Activated CD4-positive, alpha-beta T cell treated with anti-CD3 and anti-CD28 coated beads, Interleukin-2, amount 10 ng/mL, durations not matched to agents 7 days and 5 days (primary cell): Measurements from ENCODE around the gene TECPR1. TPM values are rescaled to one million over a fixed set of nuclear protein-coding genes. Genes with fewer than 3 reads are reported as not detected.

ENCODE experiments used
- CTCF ChIA-PET: fragments of 350-600 bp; sonication (Branson Sonifier 250); formaldehyde crosslinking; loops from one replicate; lab custom pipeline; 2021; ENCODE audit warnings: antibody characterized with exemption; lab: Charles Lee
- POLR2A ChIA-PET: fragments of 350-600 bp; sonication (Branson Sonifier 250); formaldehyde crosslinking; loops from one replicate; lab custom pipeline; 2021; ENCODE audit warnings: antibody characterized with exemption; lab: Charles Lee
- DNase-seq: peaks from one replicate; pipeline ENCODE4 v3.0.0-alpha.2; 2020
- H3K27ac Mint-ChIP-seq: one replicate; pipeline ENCODE4 v1.8.0; 2021; ENCODE audit warnings: mild to moderate bottlenecking, moderate library complexity, mixed read lengths
- H3K27me3 Mint-ChIP-seq: one replicate; pipeline ENCODE4 v1.8.0; 2021; ENCODE audit warnings: mixed read lengths
- H3K36me3 Mint-ChIP-seq: one replicate; pipeline ENCODE4 v1.8.0; 2021; ENCODE audit warnings: low read depth, mixed read lengths
- H3K4me1 Mint-ChIP-seq: one replicate; pipeline ENCODE4 v1.8.0; 2021; ENCODE audit warnings: mixed read lengths
- H3K4me3 Mint-ChIP-seq: one replicate; pipeline ENCODE4 v1.8.0; 2021; ENCODE audit warnings: mild to moderate bottlenecking, moderate library complexity, mixed read lengths
- H3K9me3 Mint-ChIP-seq: one replicate; pipeline ENCODE4 v1.8.0; 2021; ENCODE audit warnings: mixed read lengths
- total RNA-seq, 2 experiments: library from RNA; stranded (reverse); gene quantifications; one replicate each; pipeline ENCODE4 v1.2.3, GENCODE V29; 2021

The TECPR1 gene
- total RNA-seq, 2 experiments from 2014 or later, result 82.5 to 99.2 TPM

GRCh38 chr7:98206451-98207330 is 45.3 kb downstream of the TECPR1 start:
- ChIA-PET POLR2A (no interaction called here), CTCF (no interaction called here)
- DNase-seq, result no peak
- Mint-ChIP-seq H3K27me3 (no peaks in the 10 kb centered on the region), H3K9me3 (no peaks in the 10 kb centered on the region), H3K4me1 (peaks cover 35% of the 10 kb centered on the region), H3K36me3 (peaks cover 26% of the 10 kb centered on the region), H3K4me3 (no peak overlapping the region), H3K27ac (no peak overlapping the region)

DNA sequence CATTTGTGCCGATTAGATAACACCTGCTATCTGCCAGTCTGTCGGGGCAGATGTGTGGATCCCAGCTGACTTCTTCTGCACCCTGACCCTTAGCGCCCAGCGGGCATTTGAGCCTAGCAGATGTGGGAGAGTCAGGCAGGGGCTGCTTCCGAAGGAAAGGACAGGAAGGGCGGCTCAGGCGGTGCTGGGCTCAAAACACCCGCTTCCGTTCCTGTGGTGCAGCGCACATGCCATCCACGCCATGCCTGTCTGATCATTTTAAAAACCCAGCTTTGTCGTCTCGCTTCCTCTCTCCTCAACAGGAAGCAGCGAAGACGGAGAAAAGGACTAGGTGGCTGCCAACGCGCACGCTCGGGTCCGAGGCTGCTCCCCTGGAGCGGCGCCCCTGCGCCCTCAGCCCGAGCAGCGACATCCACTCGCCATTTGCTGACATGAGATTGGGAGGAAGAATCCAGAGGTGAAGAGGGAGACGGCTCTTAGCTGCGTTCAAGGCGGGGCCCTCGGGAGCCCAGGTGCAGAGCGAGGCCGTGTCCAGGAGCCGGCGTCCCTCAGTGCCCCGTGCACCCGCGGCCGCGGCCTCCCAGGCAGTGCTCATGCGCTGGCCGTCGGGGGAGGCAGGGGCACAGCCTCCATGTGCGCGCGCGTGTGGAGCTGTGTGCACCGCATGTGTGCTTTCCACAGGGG is 46.7 kb downstream of the TECPR1 start:
- no peak for DNase-seq
- H3K4me3 Mint-ChIP-seq, result no peak overlapping the region
- H3K9me3 Mint-ChIP-seq, result no peaks in the 10 kb centered on the region
- peaks cover 29% of the 10 kb centered on the region for H3K36me3 Mint-ChIP-seq
- H3K4me1 Mint-ChIP-seq, result peaks cover 48% of the 10 kb centered on the region
- no peaks in the 10 kb centered on the region for H3K27me3 Mint-ChIP-seq
- CTCF ChIA-PET, result no interaction called here
- no peak overlapping the region for H3K27ac Mint-ChIP-seq
- POLR2A ChIA-PET, result no interaction called here

DNA sequence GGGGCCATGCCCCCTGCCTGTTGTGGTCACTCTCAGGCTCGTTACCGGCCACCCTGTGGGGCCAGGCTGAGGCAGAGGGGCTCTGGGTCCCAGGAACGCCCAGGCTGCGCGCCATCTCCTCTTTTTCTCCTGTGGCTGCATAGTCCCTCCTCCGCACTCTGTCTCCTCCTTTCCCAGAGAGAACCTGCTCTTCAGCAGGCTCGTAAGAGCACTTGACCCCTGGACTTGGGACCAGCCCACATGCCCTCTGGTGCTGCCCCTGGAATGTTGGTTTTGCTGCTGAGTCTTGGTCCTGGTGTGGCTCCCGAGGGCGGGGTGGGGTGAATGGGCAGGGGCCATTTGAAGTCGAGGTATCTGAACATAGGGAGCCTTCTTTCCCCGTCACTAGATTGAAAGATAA is 47.4 kb downstream of the TECPR1 start:
- Mint-ChIP-seq H3K4me1 (peaks cover 49% of the 10 kb centered on the region), H3K27ac (peak overlapping the region; percentile 19), H3K36me3 (peaks cover 31% of the 10 kb centered on the region), H3K27me3 (no peaks in the 10 kb centered on the region), H3K4me3 (no peak overlapping the region), H3K9me3 (no peaks in the 10 kb centered on the region)
- CTCF ChIA-PET, result no interaction called here
- DNase-seq, result no peak
- POLR2A ChIA-PET, result no interaction called here

GRCh38 chr7:98203964-98204605 is 47.9 kb downstream of the TECPR1 start:
- Mint-ChIP-seq H3K9me3 (peaks cover 2% of the 10 kb centered on the region), H3K27me3 (no peaks in the 10 kb centered on the region), H3K4me3 (peak overlapping the region; percentile 12), H3K4me1 (peaks cover 48% of the 10 kb centered on the region), H3K36me3 (peaks cover 34% of the 10 kb centered on the region), H3K27ac (peak overlapping the region; percentile 67)
- POLR2A ChIA-PET, result no interaction called here
- CTCF ChIA-PET, result interaction anchor here (3.1 kb wide), 1 partner anchor 9 kb away, joined by 8 read pairs; no protein-coding TSS in a partner anchor
- no peak for DNase-seq

DNA sequence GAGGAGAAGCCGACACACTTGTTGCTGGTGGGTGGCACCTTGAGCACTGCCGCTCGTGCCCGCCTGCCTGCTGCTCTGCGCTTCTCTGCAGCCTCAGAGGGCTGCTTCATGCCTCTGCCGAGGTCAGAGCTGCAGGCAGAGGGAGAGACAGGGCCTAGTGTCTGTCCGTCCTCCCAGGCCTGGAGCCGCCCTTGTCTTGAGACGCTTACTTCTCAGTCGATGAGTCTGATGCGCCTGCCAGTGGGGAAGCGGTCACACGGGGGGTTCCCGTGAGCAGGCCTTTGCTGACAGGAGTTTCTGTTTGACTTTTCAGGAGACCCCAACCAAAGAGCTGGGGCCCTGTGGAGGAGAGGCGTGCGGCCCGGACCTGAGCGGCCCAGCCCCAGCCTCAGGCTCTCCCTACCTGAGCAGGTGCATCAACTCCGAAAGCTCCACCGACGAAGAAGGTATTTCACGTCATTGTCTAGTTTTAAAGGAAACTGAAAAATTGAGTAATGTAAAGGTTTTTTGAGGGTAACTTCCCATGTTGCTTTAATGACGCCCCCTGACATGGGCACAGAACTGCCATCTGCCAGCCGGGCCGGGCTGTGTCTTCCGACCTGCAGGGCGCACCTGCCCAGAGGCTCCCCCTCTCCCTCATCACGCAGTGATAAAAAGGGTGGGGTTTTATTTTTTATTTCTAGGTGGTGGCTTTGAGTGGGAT is 48.6 kb downstream of the TECPR1 start:
- Mint-ChIP-seq H3K27ac (peak overlapping the region; percentile 67), H3K9me3 (peaks cover 5% of the 10 kb centered on the region), H3K36me3 (peaks cover 37% of the 10 kb centered on the region), H3K4me3 (peak overlapping the region; percentile 68), H3K27me3 (no peaks in the 10 kb centered on the region), H3K4me1 (peaks cover 50% of the 10 kb centered on the region)
- ChIA-PET POLR2A (interaction anchor here (1.2 kb wide), 1 partner anchor 47 kb away, joined by 6 read pairs; no protein-coding TSS in a partner anchor), CTCF (interaction anchor here (3.1 kb wide), 1 partner anchor 9 kb away, joined by 8 read pairs; no protein-coding TSS in a partner anchor)
- no peak for DNase-seq

GRCh38 chr7:98202367-98203195 is 49.5 kb downstream of the TECPR1 start:
- Mint-ChIP-seq H3K9me3 (peaks cover 5% of the 10 kb centered on the region), H3K4me1 (peaks cover 50% of the 10 kb centered on the region), H3K4me3 (peak overlapping the region; percentile 68), H3K27ac (peak overlapping the region; percentile 93), H3K27me3 (no peaks in the 10 kb centered on the region), H3K36me3 (peaks cover 44% of the 10 kb centered on the region)
- ChIA-PET POLR2A (interaction anchor here (1.2 kb wide), 1 partner anchor 48 kb away, joined by 6 read pairs; no protein-coding TSS in a partner anchor), CTCF (interaction anchor here (1.0 to 3.1 kb wide), 2 partner anchors 10 to 97 kb away, joined by 3 to 8 read pairs; no protein-coding TSS in a partner anchor)
- DNase-seq, result peak; percentile 83

- H3K4me1 Mint-ChIP-seq, result peaks cover 50% of the 10 kb centered on the region
- H3K4me3 Mint-ChIP-seq, result no peak overlapping the region
- no peaks in the 10 kb centered on the region for H3K27me3 Mint-ChIP-seq
- peaks cover 5% of the 10 kb centered on the region for H3K9me3 Mint-ChIP-seq
- no peak overlapping the region for H3K27ac Mint-ChIP-seq
- ChIA-PET CTCF (no interaction called here), POLR2A (no interaction called here)
- DNase-seq, result no peak
- H3K36me3 Mint-ChIP-seq, result peaks cover 40% of the 10 kb centered on the region
Observed at GRCh38 chr7:98200364-98200763, 51.7 kb downstream of the TECPR1 start.

DNA sequence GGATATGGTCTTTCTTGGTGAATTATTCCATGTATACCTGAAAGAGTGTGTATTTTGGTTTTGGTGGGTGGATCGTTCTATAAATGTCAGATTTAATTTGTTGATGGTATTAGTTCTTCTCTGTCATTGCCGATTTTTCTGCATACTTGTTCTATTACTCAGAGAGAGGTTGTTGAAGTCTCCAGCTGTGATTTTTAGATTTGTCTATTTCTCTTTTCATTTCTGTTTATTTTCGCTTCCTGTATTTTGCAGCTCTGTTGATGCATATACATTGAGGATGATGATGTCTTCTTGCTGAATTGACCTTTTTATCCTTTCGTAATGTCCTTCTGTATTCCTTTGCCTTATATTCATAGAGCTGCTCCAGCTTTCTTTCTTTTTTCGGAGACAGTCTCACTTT is 52.9 kb downstream of the TECPR1 start:
- CTCF ChIA-PET, result interaction anchor here (1.8 kb wide), 1 partner anchor 29 kb away, joined by 4 read pairs; no protein-coding TSS in a partner anchor
- peaks cover 5% of the 10 kb centered on the region for H3K9me3 Mint-ChIP-seq
- POLR2A ChIA-PET, result no interaction called here

DNA sequence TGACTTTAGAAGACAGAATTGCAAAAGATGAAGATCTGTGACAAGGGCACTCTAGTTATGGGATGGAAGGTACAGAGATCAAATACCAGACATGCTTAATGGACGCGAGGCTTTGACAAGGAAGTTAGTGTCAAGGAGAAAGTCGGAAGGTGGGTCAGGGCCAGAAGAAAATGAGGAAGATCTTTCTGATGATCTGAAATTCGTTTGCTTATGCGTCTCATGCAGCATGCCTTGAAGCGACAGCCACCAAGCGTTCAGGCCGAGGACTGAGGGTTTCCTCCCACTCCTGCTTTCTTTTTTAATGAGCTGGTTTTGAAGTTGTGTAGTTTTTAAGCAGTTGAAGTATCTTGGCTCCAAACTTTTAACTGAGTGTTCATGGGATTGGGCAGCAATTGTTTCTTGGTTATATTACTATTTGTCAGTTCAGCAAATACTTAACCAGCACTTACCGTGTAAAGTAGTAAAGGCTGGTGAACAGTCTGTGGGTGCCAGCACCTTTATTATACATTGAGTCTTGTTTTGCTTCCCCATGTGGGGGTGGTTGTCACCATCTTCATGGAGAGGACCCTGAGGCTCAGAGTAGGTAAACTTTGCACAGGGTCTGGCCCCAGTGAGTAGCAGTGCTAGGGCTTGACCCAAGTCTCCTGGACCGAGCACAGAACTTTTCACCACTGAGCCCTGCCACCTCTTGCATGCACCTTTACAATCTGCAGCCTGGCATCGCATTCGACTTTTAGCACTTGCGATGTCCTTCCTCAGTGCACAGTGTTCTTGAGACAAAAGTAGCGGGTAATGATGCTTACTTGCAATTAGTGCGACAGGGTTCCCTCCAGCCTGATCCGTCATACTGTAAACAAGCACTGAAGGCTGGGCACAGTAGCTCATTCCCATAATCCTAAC is 55.1 kb downstream of the TECPR1 start:
- Mint-ChIP-seq H3K27ac (no peak overlapping the region), H3K9me3 (peaks cover 5% of the 10 kb centered on the region), H3K27me3 (no peaks in the 10 kb centered on the region), H3K4me3 (no peak overlapping the region), H3K4me1 (peaks cover 24% of the 10 kb centered on the region), H3K36me3 (peaks cover 33% of the 10 kb centered on the region)
- DNase-seq, result no peak
- POLR2A ChIA-PET, result no interaction called here
- CTCF ChIA-PET, result interaction anchor here (1.0 kb wide), 1 partner anchor 22 kb away, joined by 3 read pairs; no protein-coding TSS in a partner anchor

More for the DNA sequence above, 52.9 kb downstream of the TECPR1 start:
- Mint-ChIP-seq H3K4me3 (no peak overlapping the region), H3K4me1 (peaks cover 46% of the 10 kb centered on the region), H3K27ac (no peak overlapping the region), H3K27me3 (no peaks in the 10 kb centered on the region), H3K36me3 (peaks cover 38% of the 10 kb centered on the region)
- no peak for DNase-seq

DNA sequence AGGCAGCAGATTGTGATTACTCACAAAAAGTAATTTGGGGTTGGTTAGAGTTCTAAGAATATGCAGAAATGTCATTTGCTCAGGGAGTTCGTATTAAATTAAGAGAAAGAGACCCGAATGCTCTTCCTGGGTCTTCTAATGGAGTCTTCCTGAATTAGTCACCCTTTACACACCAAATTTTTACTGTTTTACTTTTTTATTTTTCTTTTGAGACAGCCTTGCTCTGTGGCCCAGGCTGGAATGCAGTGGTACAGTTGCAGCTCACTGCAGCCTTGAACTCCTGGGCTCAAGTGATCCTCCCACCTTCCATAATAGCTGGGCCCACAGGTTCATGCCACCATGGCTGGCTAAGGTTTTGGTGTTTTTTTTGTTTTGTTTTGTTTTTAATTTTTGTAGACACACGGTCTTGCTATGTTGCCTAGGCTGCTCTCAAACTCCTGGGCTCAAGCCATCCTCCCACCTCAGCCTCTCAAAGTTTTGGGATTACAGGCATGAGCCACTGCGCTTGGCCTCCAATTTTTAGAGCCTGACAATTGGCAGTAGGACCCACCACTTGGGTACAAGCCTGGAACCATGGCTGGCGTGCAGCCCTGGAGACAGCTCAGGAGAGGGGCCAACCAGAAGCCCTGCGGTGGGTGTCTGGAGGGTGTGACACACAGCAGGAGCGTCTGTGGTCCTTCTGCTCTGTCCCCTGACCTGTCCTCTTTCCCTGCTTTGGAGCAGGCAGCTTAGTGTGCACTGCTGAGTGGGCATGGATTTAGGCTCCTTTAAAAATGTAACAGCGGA is 57.2 kb downstream of the TECPR1 start:
- Mint-ChIP-seq H3K27me3 (no peaks in the 10 kb centered on the region), H3K4me1 (peaks cover 6% of the 10 kb centered on the region), H3K36me3 (peaks cover 31% of the 10 kb centered on the region), H3K4me3 (no peak overlapping the region), H3K27ac (no peak overlapping the region), H3K9me3 (peaks cover 5% of the 10 kb centered on the region)
- DNase-seq, result no peak
- ChIA-PET CTCF (interaction anchor here (0.6 kb wide), 2 partner anchors 14 to 75 kb away, joined by 3 to 5 read pairs; no protein-coding TSS in a partner anchor), POLR2A (no interaction called here)
